Body of pancreas (tissue), 4 donors: Measurements from ENCODE around the gene MTMR12.

ENCODE experiments used
- POLR2A ChIP-seq, 3 donors: fragments of 450-650 bp; IDR thresholded peaks; one replicate each; pipeline ENCODE4 v1.6.1; 2016; ENCODE audit warnings: antibody characterized with exemption in 3 of 3, mild to moderate bottlenecking in 2 of 3
- TF ChIP-seq, protein P1 (sequence below), 7 experiments: fragments of 450-650 bp in 4 of 7; fragments of 200-600 bp in 3 of 7; sonication (generic) in 3 of 7; IDR thresholded peaks; one replicate each; pipeline ENCODE4 v1.5.1; 2016 to 2019; ENCODE audit warnings: antibody characterized with exemption in 7 of 7

DNA sequence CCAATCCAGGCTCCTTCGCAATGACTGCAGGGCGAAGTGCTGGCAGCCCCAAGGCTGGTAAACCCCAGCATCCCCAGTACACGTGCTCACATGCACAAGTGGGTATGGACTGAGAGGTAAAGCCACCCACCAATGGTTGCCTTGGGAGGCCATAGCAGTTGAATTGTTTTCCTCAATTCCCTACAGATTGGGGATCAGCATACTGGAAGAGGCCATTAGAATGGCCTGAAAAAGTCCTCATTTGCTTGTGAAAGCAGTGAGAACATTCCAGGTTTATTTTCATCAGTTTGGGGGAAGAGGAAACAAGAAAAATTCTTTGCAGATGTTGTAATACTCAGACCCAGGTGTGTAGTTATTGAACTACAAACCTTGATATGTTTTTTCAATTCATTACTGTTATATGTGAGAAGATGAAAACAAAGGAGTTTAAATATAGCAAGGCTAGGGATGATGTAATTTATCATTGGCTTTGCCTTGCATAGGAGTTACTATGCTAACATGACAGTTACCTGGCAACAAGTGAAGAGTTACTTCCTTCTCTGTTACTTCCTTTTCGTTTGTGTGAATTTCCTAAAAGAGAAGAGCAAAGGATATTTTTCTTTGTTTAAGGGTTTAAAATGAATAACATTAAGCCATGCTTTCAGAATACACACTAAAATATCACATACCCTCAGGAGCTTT lies 36.4 kb downstream of the MTMR12 start:
- TF ChIP-seq, protein P1, sequence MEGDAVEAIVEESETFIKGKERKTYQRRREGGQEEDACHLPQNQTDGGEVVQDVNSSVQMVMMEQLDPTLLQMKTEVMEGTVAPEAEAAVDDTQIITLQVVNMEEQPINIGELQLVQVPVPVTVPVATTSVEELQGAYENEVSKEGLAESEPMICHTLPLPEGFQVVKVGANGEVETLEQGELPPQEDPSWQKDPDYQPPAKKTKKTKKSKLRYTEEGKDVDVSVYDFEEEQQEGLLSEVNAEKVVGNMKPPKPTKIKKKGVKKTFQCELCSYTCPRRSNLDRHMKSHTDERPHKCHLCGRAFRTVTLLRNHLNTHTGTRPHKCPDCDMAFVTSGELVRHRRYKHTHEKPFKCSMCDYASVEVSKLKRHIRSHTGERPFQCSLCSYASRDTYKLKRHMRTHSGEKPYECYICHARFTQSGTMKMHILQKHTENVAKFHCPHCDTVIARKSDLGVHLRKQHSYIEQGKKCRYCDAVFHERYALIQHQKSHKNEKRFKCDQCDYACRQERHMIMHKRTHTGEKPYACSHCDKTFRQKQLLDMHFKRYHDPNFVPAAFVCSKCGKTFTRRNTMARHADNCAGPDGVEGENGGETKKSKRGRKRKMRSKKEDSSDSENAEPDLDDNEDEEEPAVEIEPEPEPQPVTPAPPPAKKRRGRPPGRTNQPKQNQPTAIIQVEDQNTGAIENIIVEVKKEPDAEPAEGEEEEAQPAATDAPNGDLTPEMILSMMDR (IDR thresholded peaks at IDR 0.05), result no peak
- TF ChIP-seq POLR2A (IDR thresholded peaks at IDR 0.05), result no peak
